T-cell (primary cell): ENCODE data around the gene PTMS. TPM values are rescaled to one million over a fixed set of nuclear protein-coding genes. Genes with fewer than 3 reads are reported as not detected.

Experiments used
- ATAC-seq, 4 experiments: fragments of 200-7000 bp in 3 of 4; fragments of 150-1000 bp in 1 of 4; cut with Tn5 transposase; replicated peaks in 1 of 4; 1 replicate in 3 of 4; 2 replicates in 1 of 4; pipeline ENCODE4 v1.10.0; 2021; ENCODE audit warnings: moderate library complexity in 3 of 4, mild to moderate bottlenecking in 2 of 4, moderate number of reproducible peaks in 1 of 4
- CTCF ChIA-PET, 2 donors: fragments of 300-600 bp; sonication (Branson Sonifier 250); formaldehyde crosslinking; loops; one replicate each; lab custom pipeline; 2022; ENCODE audit warnings: antibody characterized with exemption in 2 of 2; lab: Charles Lee
- POLR2A ChIA-PET, 2 donors: fragments of 300-600 bp; sonication (Branson Sonifier 250); formaldehyde crosslinking; loops; one replicate each; lab custom pipeline; 2022; ENCODE audit warnings: antibody characterized with exemption in 2 of 2; lab: Charles Lee
- DNase-seq, 35 experiments: peaks; one replicate each; pipeline versions ENCODE4 v3.0.0 to v3.0.0-alpha.2; 2013 to 2023
- H3K27ac ChIP-seq: one replicate; pipeline ENCODE4 v1.5.1; 2013; ENCODE audit warnings: low read length
- H3K27me3 ChIP-seq, 2 experiments: replicated peaks in 1 of 2; 1 replicate in 1 of 2; 2 replicates in 1 of 2; pipeline versions ENCODE4 v1.6.1 to v1.7.0; 2013; ENCODE audit warnings: low read length in 1 of 2, mixed read lengths in 1 of 2; ENCODE audit not compliant: control insufficient read depth in 2 of 2, insufficient read depth in 2 of 2; ENCODE audit errors: extremely low read depth in 1 of 2
- H3K36me3 ChIP-seq, 2 donors: 1 replicate in 1 of 2; 2 replicates in 1 of 2; pipeline versions ENCODE4 v1.6.1 to v1.7.0; 2013; ENCODE audit warnings: low read length in 1 of 2; ENCODE audit not compliant: control insufficient read depth in 2 of 2, insufficient read depth in 1 of 2; ENCODE audit errors: extremely low read depth in 1 of 2
- H3K4me1 ChIP-seq, 2 experiments: 1 replicate in 1 of 2; 2 replicates in 1 of 2; pipeline versions ENCODE4 v1.6.1 to v1.7.0; 2013; ENCODE audit warnings: low read length in 2 of 2, mixed read lengths in 1 of 2; ENCODE audit not compliant: insufficient read depth in 2 of 2, control insufficient read depth in 1 of 2; ENCODE audit errors: extremely low read depth in 1 of 2
- H3K4me3 ChIP-seq, 2 donors: 1 replicate in 1 of 2; 2 replicates in 1 of 2; pipeline versions ENCODE4 v1.5.1 to v1.7.0; 2013; ENCODE audit warnings: mild to moderate bottlenecking in 2 of 2, low read length in 1 of 2, moderate library complexity in 1 of 2; ENCODE audit not compliant: control insufficient read depth in 1 of 2; ENCODE audit errors: extremely low read depth in 1 of 2
- H3K9me3 ChIP-seq: 2 replicates; pipeline ENCODE4 v1.7.0; 2013
- H3K27ac Mint-ChIP-seq, 2 donors: one replicate each; pipeline ENCODE4 v1.8.0; 2020 to 2021; ENCODE audit warnings: mild to moderate bottlenecking in 2 of 2, mixed read lengths in 2 of 2
- H3K27me3 Mint-ChIP-seq, 2 donors: one replicate each; pipeline ENCODE4 v1.8.0; 2021 to 2022; ENCODE audit warnings: mixed read lengths in 2 of 2
- H3K36me3 Mint-ChIP-seq: one replicate; pipeline ENCODE4 v1.8.0; 2021; ENCODE audit warnings: mixed read lengths
- H3K4me1 Mint-ChIP-seq, 3 donors: one replicate each; pipeline ENCODE4 v1.8.0; 2020 to 2022; ENCODE audit warnings: mixed read lengths in 3 of 3, mild to moderate bottlenecking in 1 of 3
- H3K4me3 Mint-ChIP-seq, 3 donors: one replicate each; pipeline ENCODE4 v1.8.0; 2020 to 2022; ENCODE audit warnings: mild to moderate bottlenecking in 3 of 3, mixed read lengths in 3 of 3, moderate library complexity in 3 of 3
- H3K9me3 Mint-ChIP-seq, 3 donors: one replicate each; pipeline ENCODE4 v1.8.0; 2020 to 2022; ENCODE audit warnings: mixed read lengths in 3 of 3
- WGBS: methylation state at CpG from one replicate; pipeline ENCODE4 v1.1.5; 2013; ENCODE audit warnings: missing lambda C conversion rate; ENCODE audit not compliant: insufficient coverage; 5-methylcytosine and 5-hydroxymethylcytosine counted together
- total RNA-seq, 35 experiments: library from RNA in 6 of 35; stranded (reverse) in 6 of 35; fragments of 120-200 nt in 1 of 35; gene quantifications; one replicate each; pipeline versions ENCODE4 v1.2.1 to v1.2.4 and lab custom pipeline; 2013 to 2026

PTMS gene
- total RNA-seq, 5 donors from 2014 or later (not counting 1 experiment from before 2014, with no cell fraction given): 6.5 to 15.9 (median 10.6) TPM

DNA sequence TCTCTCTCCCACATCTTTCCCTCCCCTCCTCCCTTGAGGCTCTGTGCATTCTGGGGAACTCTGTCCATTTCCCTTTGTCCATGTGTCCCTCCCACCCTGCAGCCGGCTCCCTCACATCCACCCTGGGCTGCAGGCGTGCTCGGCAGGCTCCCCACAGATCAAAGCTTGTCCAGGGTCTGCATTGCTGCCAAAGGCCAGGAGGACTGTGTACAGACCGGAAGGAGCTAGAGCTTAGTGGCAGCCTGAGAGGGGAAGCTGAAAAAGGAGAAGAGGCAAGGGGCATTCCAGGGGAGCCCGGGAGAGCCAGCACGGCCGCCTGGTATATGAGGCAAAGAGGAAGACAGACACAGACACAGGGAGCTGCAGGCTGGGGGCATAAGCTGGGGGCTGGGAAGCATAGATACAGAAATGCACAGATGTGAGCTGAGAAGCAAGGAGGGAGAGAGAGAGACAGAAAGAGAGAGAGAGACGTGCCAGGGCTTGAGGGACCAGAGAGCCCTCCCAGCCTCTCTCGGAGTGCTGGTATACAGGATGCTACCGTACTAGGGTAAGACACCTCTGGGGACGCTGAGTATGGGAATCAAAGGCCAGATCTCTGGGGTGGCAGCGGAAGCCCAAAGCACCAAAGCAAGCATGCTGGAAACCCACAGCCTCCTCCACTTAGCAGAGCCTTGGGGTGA, 26.5 kb downstream of the PTMS start:
- Histone ChIP-seq H3K27ac (peak overlapping the region; percentile 70), H3K4me3 (peak overlapping the region; percentile 71 to 88), H3K4me1 (peaks cover 14 to 64% of the 10 kb centered on the region in 2 experiments), H3K36me3 (peaks cover 0 to 20% of the 10 kb centered on the region in 2 donors), H3K9me3 (no peaks in the 10 kb centered on the region), H3K27me3 (peaks cover 0 to 3% of the 10 kb centered on the region in 2 experiments)
- CTCF ChIA-PET: interaction anchor here (0.5 to 2.4 kb wide), 12 partner anchors 11 to 165 kb away, joined by 3 to 11 read pairs (median 3); partner anchors contain the start of gene MLF2 (in 1 of the 2)
- WGBS: 17% methylated on average over 4 of the region's 12 CpGs
- Mint-ChIP-seq H3K27me3 (peaks cover 0 to 2% of the 10 kb centered on the region in 2 donors), H3K36me3 (peaks cover 21% of the 10 kb centered on the region), H3K27ac (peak overlapping the region; percentile 96), H3K9me3 (no peaks in the 10 kb centered on the region), H3K4me3 (peak overlapping the region; percentile 86 to 94 (median 92)), H3K4me1 (peaks cover 62 to 82% (median 71%) of the 10 kb centered on the region in 3 donors)
- DNase-seq: peak in 32 of 35 experiments; percentile 36 to 75 (median 58)
- ATAC-seq: peak; percentile 76 to 82 (median 82)
- POLR2A ChIA-PET: interaction anchor here (1.0 to 1.1 kb wide), 2 partner anchors 15 to 25 kb away, joined by 3 read pairs; no protein-coding TSS in a partner anchor

DNA sequence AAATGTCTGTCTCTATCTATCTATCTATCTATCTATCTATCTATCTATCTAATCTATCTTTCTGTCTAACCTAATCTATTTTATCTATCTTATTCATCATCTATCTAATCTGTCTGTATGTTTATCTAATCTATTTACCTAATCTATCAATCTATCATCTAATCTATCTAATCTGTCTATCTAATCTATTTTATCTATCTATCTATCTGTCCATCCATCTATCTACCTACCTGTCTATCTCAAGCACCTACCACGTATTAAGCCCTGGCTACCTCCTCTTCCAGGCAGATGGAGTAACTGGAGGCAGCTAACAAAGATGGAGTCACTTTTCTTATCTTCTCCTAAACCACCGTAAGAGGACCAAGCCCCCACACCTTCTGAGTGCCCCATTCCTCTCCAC, 28.9 kb downstream of the PTMS start:
- no peaks in the 10 kb centered on the region for H3K9me3 ChIP-seq
- ChIA-PET POLR2A (interaction anchor here in 1 of 2 donors (0.6 kb wide), 2 partner anchors 18 to 333 kb away, joined by 3 to 8 read pairs; no protein-coding TSS in a partner anchor), CTCF (interaction anchor here (0.6 to 1.2 kb wide), 4 partner anchors 21 to 258 kb away, joined by 3 to 6 read pairs (median 4); no protein-coding TSS in a partner anchor)
- peak overlapping the region; percentile 36 to 70 for H3K27ac Mint-ChIP-seq
- H3K27ac ChIP-seq: no peak overlapping the region
- peaks cover 0 to 2% of the 10 kb centered on the region in 2 donors for H3K27me3 Mint-ChIP-seq
- no CpG with 5 or more reads among the region's 2 CpGs for WGBS
- no peaks in the 10 kb centered on the region for H3K9me3 Mint-ChIP-seq
- ATAC-seq (no peak), DNase-seq (no peak)
- peaks cover 33% of the 10 kb centered on the region for H3K36me3 Mint-ChIP-seq
- H3K27me3 ChIP-seq: peaks cover 0 to 3% of the 10 kb centered on the region in 2 experiments
- peak overlapping the region in 2 of 3 donors; percentile 6 to 17 for H3K4me3 Mint-ChIP-seq
- H3K36me3 ChIP-seq: peaks cover 0 to 32% of the 10 kb centered on the region in 2 donors
- H3K4me1 Mint-ChIP-seq: peaks cover 66 to 80% (median 76%) of the 10 kb centered on the region in 3 donors
- no peak overlapping the region for H3K4me3 ChIP-seq
- H3K4me1 ChIP-seq: peaks cover 8 to 47% of the 10 kb centered on the region in 2 experiments

DNA sequence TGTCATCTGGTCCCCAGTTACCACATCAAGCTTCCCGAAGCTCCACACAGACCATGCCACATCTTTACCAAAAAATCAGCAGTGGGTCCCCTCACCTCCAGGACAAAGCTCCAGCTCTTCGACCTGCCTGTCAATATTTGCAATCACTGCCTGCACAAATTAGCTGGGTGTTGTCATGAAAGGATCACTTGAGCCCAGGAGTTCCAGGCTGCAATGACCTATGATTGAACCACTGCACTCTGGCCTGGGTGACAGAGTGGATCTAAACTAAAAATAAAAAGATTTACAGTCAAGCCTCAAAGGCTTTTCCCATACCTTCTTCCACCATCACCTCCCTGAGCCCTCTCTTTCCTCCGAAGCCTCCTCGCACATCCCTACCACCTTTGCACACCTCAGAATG, 30.4 kb downstream of the PTMS start:
- Histone ChIP-seq H3K27me3 (peaks cover 0 to 3% of the 10 kb centered on the region in 2 experiments), H3K9me3 (no peaks in the 10 kb centered on the region), H3K4me3 (no peak overlapping the region), H3K27ac (no peak overlapping the region), H3K36me3 (peaks cover 0 to 36% of the 10 kb centered on the region in 2 donors), H3K4me1 (peaks cover 4 to 39% of the 10 kb centered on the region in 2 experiments)
- peaks cover 0 to 2% of the 10 kb centered on the region in 2 donors for H3K27me3 Mint-ChIP-seq
- peaks cover 63 to 77% (median 74%) of the 10 kb centered on the region in 3 donors for H3K4me1 Mint-ChIP-seq
- H3K27ac Mint-ChIP-seq: peak overlapping the region; percentile 31 to 39
- DNase-seq: no peak
- POLR2A ChIA-PET: interaction anchor here in 1 of 2 donors (0.6 kb wide), 1 partner anchor 16 kb away, joined by 6 read pairs; no protein-coding TSS in a partner anchor
- H3K36me3 Mint-ChIP-seq: peaks cover 33% of the 10 kb centered on the region
- no peak overlapping the region for H3K4me3 Mint-ChIP-seq
- no peak for ATAC-seq
- WGBS: 79% methylated on average over 4 of the region's 4 CpGs
- CTCF ChIA-PET: interaction anchor here in 1 of 2 donors (0.6 to 1.2 kb wide), 2 partner anchors 17 to 23 kb away, joined by 3 to 5 read pairs; no protein-coding TSS in a partner anchor
- no peaks in the 10 kb centered on the region for H3K9me3 Mint-ChIP-seq

DNA sequence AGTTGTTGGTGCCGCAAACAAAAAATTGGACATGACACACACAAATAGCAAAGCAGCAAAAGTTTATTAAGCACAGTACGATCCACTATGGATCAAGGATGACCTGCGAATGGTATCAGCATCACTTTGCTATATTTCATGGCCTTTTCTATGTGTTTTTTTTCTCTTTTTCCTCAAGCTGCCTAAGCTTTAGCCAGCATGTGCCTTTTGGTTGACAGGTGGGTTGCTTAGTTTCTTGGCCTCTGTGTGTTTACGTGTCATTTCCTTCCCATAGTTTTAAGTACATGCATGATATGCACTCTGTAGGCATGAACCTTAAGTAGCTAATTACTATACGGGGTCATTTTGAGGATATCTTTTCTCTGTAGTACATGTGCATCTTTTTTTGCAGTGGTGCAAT, 33.0 kb downstream of the PTMS start:
- H3K4me3 ChIP-seq: no peak overlapping the region
- Mint-ChIP-seq H3K27ac (peak overlapping the region in 1 of 2 donors; percentile 30), H3K36me3 (peaks cover 32% of the 10 kb centered on the region), H3K27me3 (peaks cover 0 to 2% of the 10 kb centered on the region in 2 donors), H3K9me3 (no peaks in the 10 kb centered on the region), H3K4me1 (peaks cover 45 to 52% (median 50%) of the 10 kb centered on the region in 3 donors), H3K4me3 (no peak overlapping the region)
- H3K4me1 ChIP-seq: peaks cover 0 to 15% of the 10 kb centered on the region in 2 experiments
- WGBS: 100% methylated on average over 1 of the region's 5 CpGs
- ATAC-seq (no peak), DNase-seq (no peak)
- H3K27me3 ChIP-seq: peaks cover 0 to 3% of the 10 kb centered on the region in 2 experiments
- ChIA-PET CTCF (no interaction called here), POLR2A (interaction anchor here in 1 of 2 donors (0.5 to 0.6 kb wide), 3 partner anchors 22 to 184 kb away, joined by 3 to 5 read pairs (median 3); no protein-coding TSS in a partner anchor)
- H3K9me3 ChIP-seq: no peaks in the 10 kb centered on the region
- peaks cover 0 to 47% of the 10 kb centered on the region in 2 donors for H3K36me3 ChIP-seq
- no peak overlapping the region for H3K27ac ChIP-seq

DNA sequence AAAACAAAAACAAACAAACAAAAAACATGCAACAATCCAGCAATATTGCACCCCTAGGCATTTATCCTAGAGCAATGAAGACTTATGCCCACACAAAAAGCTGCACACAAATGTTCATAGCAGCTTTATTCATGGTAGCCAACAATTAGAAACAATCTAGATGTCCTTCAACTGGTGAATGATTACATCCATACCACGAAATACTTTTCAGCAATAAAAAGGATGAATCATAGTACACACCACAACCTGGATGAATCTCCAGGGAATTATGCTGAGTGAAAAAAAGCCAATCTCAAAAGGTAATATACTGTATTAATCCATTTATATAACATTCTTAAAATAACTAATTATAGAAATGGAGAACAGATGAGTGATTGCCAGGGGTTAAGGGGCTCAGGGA, 41.0 kb downstream of the PTMS start:
- ATAC-seq (no peak), DNase-seq (no peak)
- Histone ChIP-seq H3K36me3 (peaks cover 6 to 17% of the 10 kb centered on the region in 2 donors), H3K27ac (no peak overlapping the region), H3K4me3 (no peak overlapping the region), H3K9me3 (no peaks in the 10 kb centered on the region), H3K4me1 (no peaks in the 10 kb centered on the region), H3K27me3 (no peaks in the 10 kb centered on the region)
- H3K4me1 Mint-ChIP-seq: peaks cover 14 to 21% (median 16%) of the 10 kb centered on the region in 3 donors
- no CpG with 5 or more reads among the region's 1 CpG for WGBS
- ChIA-PET CTCF (no interaction called here), POLR2A (no interaction called here)
- H3K4me3 Mint-ChIP-seq: no peak overlapping the region
- no peaks in the 10 kb centered on the region for H3K9me3 Mint-ChIP-seq
- no peaks in the 10 kb centered on the region for H3K27me3 Mint-ChIP-seq
- no peak overlapping the region for H3K27ac Mint-ChIP-seq
- peaks cover 9% of the 10 kb centered on the region for H3K36me3 Mint-ChIP-seq

DNA sequence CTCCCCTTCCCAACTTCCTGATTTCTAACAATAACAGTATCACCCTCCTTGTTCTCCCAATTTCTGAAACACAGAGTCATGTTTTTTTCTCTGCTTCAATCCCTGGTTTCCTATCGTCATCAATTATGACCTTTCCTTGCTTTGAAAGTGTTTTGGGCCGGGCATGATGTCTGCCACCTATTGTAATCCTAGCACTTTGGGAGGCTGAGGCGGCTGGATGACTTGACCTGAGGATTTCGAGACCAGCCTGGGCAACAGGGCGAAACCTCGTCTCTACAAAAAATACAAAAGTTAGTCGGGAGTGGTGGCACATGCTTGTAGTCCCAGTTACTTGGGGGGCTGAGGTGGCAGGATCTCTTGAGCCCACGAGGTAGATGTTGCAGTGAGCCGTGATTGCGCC, 42.9 kb downstream of the PTMS start:
- H3K4me1 ChIP-seq: no peaks in the 10 kb centered on the region
- peaks cover 6 to 9% of the 10 kb centered on the region in 2 donors for H3K36me3 ChIP-seq
- no peak for DNase-seq
- H3K27ac ChIP-seq: no peak overlapping the region
- no peaks in the 10 kb centered on the region for H3K27me3 ChIP-seq
- peaks cover 12% of the 10 kb centered on the region for H3K36me3 Mint-ChIP-seq
- no peaks in the 10 kb centered on the region for H3K9me3 ChIP-seq
- no peak overlapping the region for H3K4me3 ChIP-seq
- no peak overlapping the region for H3K27ac Mint-ChIP-seq
- H3K27me3 Mint-ChIP-seq: no peaks in the 10 kb centered on the region
- no peak overlapping the region for H3K4me3 Mint-ChIP-seq
- H3K9me3 Mint-ChIP-seq: no peaks in the 10 kb centered on the region
- ATAC-seq: no peak
- ChIA-PET CTCF (interaction anchor here (0.7 to 1.2 kb wide), 6 partner anchors 12 to 64 kb away, joined by 3 to 5 read pairs (median 3); partner anchors contain the start of gene SPSB2 (in 1 of the 2)), POLR2A (interaction anchor here in 1 of 2 donors (0.5 kb wide), 1 partner anchor 10 kb away, joined by 6 read pairs; no protein-coding TSS in a partner anchor)
- H3K4me1 Mint-ChIP-seq: peaks cover 14 to 21% (median 16%) of the 10 kb centered on the region in 3 donors
- WGBS: 93% methylated on average over 9 of the region's 10 CpGs
